ENCODE data around the gene SLC1A2.

The SLC1A2 gene

DNA sequence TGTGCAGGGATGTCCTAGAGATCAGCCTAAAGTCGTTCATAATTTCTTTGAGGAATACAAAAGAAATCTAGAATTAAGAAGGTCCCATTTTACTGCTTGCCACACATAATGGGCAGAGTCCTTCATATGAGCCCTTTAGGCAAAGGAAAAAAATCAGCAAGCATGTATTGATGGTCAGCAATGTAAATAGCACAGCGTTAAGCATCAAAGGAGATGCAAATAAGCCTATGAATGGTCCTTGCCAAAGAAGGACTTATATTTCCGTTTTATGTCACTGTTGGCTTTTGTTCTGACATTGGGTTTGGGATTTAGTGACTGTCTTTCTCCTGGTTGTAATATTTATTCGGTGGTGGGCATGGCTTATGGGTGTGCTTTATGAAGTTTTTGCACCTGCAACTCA is 210.6 kb downstream of the SLC1A2 start:
- ChIA-PET CTCF (no interaction called here), POLR2A (no interaction called here)
- DNase-seq (ENCODE audit: extremely low spot score) = no peak
- no peak for TF ChIP-seq FOXM1 (IDR thresholded peaks at IDR 0.05; ENCODE audit: borderline replicate concordance)
- TF ChIP-seq FOXA1 (IDR thresholded peaks at IDR 0.05) = no peak
- TF ChIP-seq ARNT (IDR thresholded peaks at IDR 0.05) = no peak
- no peak for TF ChIP-seq LEF1 (IDR thresholded peaks at IDR 0.05; ENCODE audit: borderline replicate concordance)
- no peak for TF ChIP-seq TARDBP (IDR thresholded peaks at IDR 0.05)
- no peak for TF ChIP-seq NFRKB (IDR thresholded peaks at IDR 0.05)
- TF ChIP-seq BHLHE40 (IDR thresholded peaks at IDR 0.05; ENCODE audit: borderline replicate concordance) = no peak
- TF ChIP-seq HDGF (IDR thresholded peaks at IDR 0.05; ENCODE audit: borderline replicate concordance) = no peak

DNA sequence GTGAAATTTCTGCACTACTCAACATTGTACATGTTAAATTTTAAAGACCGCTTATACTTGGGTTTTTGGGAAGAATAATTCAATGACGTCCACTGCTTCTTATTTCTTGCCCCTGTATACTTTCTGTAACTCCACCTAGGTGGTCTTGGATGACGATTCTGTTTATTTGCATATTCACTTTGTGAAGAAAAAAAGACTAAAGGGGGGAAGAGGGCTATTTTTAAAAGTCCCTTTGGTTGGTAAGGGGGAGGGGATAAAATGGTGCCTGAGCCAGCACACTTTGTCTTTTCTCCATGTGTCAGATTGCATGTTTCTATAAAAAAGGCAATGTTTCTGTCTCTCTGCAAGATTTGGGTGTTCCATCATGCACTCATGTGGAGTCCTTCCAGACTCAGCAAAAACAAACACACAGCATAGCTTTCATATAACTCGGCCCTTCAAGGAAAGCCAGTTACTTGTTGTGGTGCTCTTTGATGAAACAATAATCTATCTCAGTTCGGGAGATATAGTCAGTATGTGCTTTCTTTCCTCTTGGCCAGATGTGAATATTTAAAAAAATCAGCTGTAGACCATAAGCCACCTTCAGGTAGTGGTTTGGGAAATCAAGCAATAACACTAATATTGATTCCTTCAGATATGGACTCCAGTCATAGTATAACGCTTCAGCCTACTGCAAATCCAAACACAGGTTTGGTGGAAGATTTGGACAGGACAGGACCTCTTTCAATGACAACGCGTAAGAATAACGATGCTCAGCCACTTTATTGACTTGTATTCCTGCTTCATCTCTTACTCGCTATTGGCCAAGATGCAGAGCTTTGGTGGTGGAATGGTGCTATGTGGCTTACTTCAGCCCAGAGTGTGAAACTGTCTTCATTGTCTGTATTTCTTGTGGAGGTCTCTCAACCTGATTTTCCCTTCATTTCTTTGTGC is 211.6 kb downstream of the SLC1A2 start:
- POLR2A ChIA-PET = no interaction called here
- no peak for TF ChIP-seq HDGF (IDR thresholded peaks at IDR 0.05; ENCODE audit: borderline replicate concordance)
- TF ChIP-seq ARNT (IDR thresholded peaks at IDR 0.05) = no peak
- no peak for TF ChIP-seq FOXM1 (IDR thresholded peaks at IDR 0.05; ENCODE audit: borderline replicate concordance)
- TF ChIP-seq LEF1 (IDR thresholded peaks at IDR 0.05; ENCODE audit: borderline replicate concordance) = no peak
- no peak for TF ChIP-seq FOXA1 (IDR thresholded peaks at IDR 0.05)
- TF ChIP-seq SUZ12 (IDR thresholded peaks at IDR 0.05) = no peak
- TF ChIP-seq ZNF384 (IDR thresholded peaks at IDR 0.05) = no peak
- no peak for TF ChIP-seq BHLHE40 (IDR thresholded peaks at IDR 0.05; ENCODE audit: borderline replicate concordance)
- TF ChIP-seq, protein P1, sequence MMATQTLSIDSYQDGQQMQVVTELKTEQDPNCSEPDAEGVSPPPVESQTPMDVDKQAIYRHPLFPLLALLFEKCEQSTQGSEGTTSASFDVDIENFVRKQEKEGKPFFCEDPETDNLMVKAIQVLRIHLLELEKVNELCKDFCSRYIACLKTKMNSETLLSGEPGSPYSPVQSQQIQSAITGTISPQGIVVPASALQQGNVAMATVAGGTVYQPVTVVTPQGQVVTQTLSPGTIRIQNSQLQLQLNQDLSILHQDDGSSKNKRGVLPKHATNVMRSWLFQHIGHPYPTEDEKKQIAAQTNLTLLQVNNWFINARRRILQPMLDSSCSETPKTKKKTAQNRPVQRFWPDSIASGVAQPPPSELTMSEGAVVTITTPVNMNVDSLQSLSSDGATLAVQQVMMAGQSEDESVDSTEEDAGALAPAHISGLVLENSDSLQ (IDR thresholded peaks at IDR 0.05) = no peak
- TF ChIP-seq ELF4 (IDR thresholded peaks at IDR 0.05) = no peak
- TF ChIP-seq FOXK2 (IDR thresholded peaks at IDR 0.05) = no peak
- DNase-seq (ENCODE audit: extremely low spot score) = no peak
- CTCF ChIA-PET = no interaction called here

DNA sequence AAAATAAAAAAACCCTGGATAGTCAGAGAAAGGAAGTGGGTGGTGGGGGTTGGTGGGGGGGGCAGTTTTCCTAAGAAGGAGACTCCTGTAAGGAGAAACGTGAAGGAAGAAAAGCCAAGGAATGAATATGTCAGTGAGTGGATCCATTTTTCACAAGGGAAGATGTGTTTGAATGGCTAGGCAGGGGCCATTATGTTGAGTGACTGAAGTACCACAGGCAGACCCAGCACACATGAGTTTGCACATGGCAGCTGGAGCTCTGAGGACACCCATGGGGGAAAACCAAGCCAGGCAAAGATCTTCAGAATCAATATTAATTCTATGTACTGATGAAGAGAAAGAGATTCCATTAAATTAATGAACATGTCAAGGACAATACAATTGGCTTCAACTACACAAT is 212.7 kb downstream of the SLC1A2 start:
- TF ChIP-seq TARDBP (IDR thresholded peaks at IDR 0.05) (no peak), L3MBTL2 (conservative IDR thresholded peaks at IDR 0.05) (no peak), FOXA1 (IDR thresholded peaks at IDR 0.05) (no peak), ARNT (IDR thresholded peaks at IDR 0.05) (no peak), SUZ12 (IDR thresholded peaks at IDR 0.05) (no peak), BHLHE40 (IDR thresholded peaks at IDR 0.05; ENCODE audit: borderline replicate concordance) (no peak), CTBP1 (IDR thresholded peaks at IDR 0.05; ENCODE audit: borderline replicate concordance) (no peak), FOXM1 (IDR thresholded peaks at IDR 0.05; ENCODE audit: borderline replicate concordance) (no peak), HDGF (IDR thresholded peaks at IDR 0.05; ENCODE audit: borderline replicate concordance) (no peak), ZNF384 (IDR thresholded peaks at IDR 0.05) (no peak), FOXK2 (IDR thresholded peaks at IDR 0.05) (no peak), LEF1 (IDR thresholded peaks at IDR 0.05; ENCODE audit: borderline replicate concordance) (no peak), ELF4 (IDR thresholded peaks at IDR 0.05) (no peak)
- TF ChIP-seq, protein P1 (IDR thresholded peaks at IDR 0.05) = no peak
- CTCF ChIA-PET = no interaction called here
- DNase-seq (ENCODE audit: extremely low spot score) = no peak
- POLR2A ChIA-PET = no interaction called here

DNA sequence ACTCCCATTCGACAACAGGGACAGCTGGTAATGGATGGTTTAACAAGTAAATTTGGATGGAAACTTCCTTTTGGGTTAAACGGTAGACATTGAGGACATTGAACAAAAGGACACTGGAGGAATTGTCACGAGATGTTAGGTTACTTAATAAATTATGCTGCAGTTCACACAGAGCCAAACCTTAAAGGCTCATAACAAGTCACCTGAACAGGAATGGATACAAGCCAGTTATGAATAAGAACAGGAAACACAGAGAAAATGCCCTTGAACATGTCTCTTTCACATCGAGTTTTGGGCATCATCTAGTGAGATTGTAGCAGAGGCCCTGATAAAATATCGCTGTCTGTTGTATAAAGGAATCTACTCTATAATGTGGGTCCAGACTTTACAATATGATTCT is 214.7 kb downstream of the SLC1A2 start:
- TF ChIP-seq ELF4 (IDR thresholded peaks at IDR 0.05) (no peak), CTBP1 (IDR thresholded peaks at IDR 0.05; ENCODE audit: borderline replicate concordance) (no peak), FOXK2 (IDR thresholded peaks at IDR 0.05) (no peak), NFRKB (IDR thresholded peaks at IDR 0.05) (no peak), BHLHE40 (IDR thresholded peaks at IDR 0.05; ENCODE audit: borderline replicate concordance) (no peak), SP1 (IDR thresholded peaks at IDR 0.05) (no peak), SUZ12 (IDR thresholded peaks at IDR 0.05) (no peak), FOXM1 (IDR thresholded peaks at IDR 0.05; ENCODE audit: borderline replicate concordance) (no peak), FOXA1 (IDR thresholded peaks at IDR 0.05) (no peak), ZNF384 (IDR thresholded peaks at IDR 0.05) (no peak), ARNT (IDR thresholded peaks at IDR 0.05) (no peak), TARDBP (IDR thresholded peaks at IDR 0.05) (no peak), L3MBTL2 (conservative IDR thresholded peaks at IDR 0.05) (no peak)
- TF ChIP-seq, protein P1 (IDR thresholded peaks at IDR 0.05) = no peak
- ChIA-PET CTCF (no interaction called here), POLR2A (no interaction called here)
- no peak for DNase-seq (ENCODE audit: extremely low spot score)

Data from HEK293T (cell line).